ENCODE data around the gene ARMC6. TPM values are rescaled to one million over a fixed set of nuclear protein-coding genes. Genes with fewer than 3 reads are reported as not detected.

The ARMC6 gene
- total and polyA plus RNA-seq, 2 of the 13 experiments (the other 11 are each of a cell fraction or from before 2014, with no cell fraction given), result 16.2 to 36.8 TPM

DNA sequence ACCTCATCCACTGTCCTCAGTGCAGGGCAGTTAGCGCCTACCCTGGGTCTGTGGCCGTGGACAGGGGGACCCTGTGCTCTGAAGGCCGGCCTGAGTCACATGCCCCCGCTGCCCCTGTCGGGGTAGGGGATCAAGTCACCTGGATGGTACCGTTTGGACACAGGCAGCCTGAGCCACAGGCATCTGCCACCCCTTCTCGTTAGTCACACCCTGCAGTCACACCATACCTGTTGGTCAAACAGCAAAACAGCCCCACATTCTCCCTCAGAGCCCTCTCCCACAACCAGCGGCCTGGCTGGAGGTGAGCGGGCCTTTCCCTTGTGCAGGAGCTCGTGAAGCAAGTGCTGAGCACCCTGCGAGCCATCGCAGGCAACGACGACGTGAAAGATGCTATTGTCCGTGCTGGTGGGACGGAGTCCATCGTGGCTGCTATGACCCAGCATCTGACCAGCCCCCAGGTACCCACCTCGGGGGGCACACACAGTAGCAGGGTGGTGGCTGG lies 21.6 kb downstream of the ARMC6 start:
- H3K4me1 ChIP-seq (ENCODE audit: insufficient read depth, low read length), result peaks cover 26% of the 10 kb centered on the region
- no peaks in the 10 kb centered on the region for H3K27me3 ChIP-seq (ENCODE audit: control insufficient read depth in 1 of 2, insufficient read depth in 2 of 2, low read length in 2 of 2)
- POLR2A ChIA-PET, result no interaction called here
- no peak overlapping the region for H3K9ac ChIP-seq (ENCODE audit: insufficient read depth, low read depth, low read length)
- BruUV-seq (replicated peaks), result no TSS peak
- CTCF ChIA-PET (ENCODE audit: low intra/inter-chr PET ratio, low total read pairs), result interaction anchor here (1.9 to 2.7 kb wide), 3 partner anchors 58 to 84 kb away, joined by 22 to 31 read pairs (median 27); partner anchors contain the start of gene TMEM161A
- no peaks in the 10 kb centered on the region for H3K9me3 ChIP-seq (ENCODE audit: low read length)
- no peaks in the 10 kb centered on the region for H3K79me2 ChIP-seq (ENCODE audit: insufficient read depth, low read length)
- in situ Hi-C loops (cut with HindIII; ENCODE audit: extremely low pct_ligation_motif_present, low pct_unique_long_range_greater_than_20kb) (loop anchor here (5.0 kb wide), 2 partner anchors 57 to 82 kb away; partner anchors contain the start of gene TMEM161A), intact Hi-C loops (cut with micrococcal nuclease; ENCODE audit: unreplicated experiment) (no loop called here)
- peaks cover 32 to 72% of the 10 kb centered on the region in 2 experiments for H3K36me3 ChIP-seq (replicated peaks in 1 of 2; ENCODE audit: control insufficient read depth in 1 of 2, insufficient read depth in 2 of 2, low read length in 2 of 2)
- H4K20me1 ChIP-seq (ENCODE audit: insufficient read depth, low read length), result no peaks in the 10 kb centered on the region
- no peak overlapping the region for H2AFZ ChIP-seq (ENCODE audit: low read length)
- DNase-seq (ENCODE audit: low spot score), result no peak
- no peak for ATAC-seq
- no peak overlapping the region for H3K4me3 ChIP-seq (replicated peaks in 1 of 3; ENCODE audit: insufficient read depth in 1 of 3, low read depth in 2 of 3, low read length in 3 of 3)
- H3K4me2 ChIP-seq (ENCODE audit: low read depth, low read length), result no peak overlapping the region
- 91% methylated on average over 6 of the region's 19 CpGs for WGBS (ENCODE audit: low lambda C conversion rate)
- no peak for TF ChIP-seq ZIK1 (CRISPR knock-in tag; IDR thresholded peaks at IDR 0.05; ENCODE audit: borderline replicate concordance, low read depth)
- 0 out of 2 replicates have a peak, but pooled peaks have one; percentile 7 for TF ChIP-seq RBFOX2 (IDR thresholded peaks at IDR 0.05; ENCODE audit: low read depth, low read length)
- no peak for FAIRE-seq
- no peak overlapping the region for H3K27ac ChIP-seq (ENCODE audit: extremely low read length, insufficient read depth, low read length)

DNA sequence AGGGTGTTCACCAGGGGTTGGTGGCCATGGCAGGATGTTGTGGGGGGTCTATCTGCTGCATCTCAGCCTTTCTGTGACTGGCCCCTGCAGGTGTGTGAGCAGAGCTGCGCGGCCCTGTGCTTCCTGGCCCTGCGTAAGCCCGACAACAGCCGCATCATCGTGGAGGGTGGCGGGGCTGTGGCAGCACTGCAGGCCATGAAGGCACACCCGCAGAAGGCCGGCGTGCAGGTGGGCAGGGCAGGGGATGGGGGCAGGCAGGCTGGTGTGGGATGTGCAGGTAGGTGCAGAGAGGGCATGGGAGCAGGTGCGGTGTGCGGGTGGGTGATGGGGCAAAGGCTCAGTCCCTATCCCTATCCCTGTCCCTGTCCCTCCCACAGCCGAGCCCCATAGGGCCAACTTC lies 22.3 kb downstream of the ARMC6 start:
- intact Hi-C loops (cut with micrococcal nuclease; ENCODE audit: unreplicated experiment), result no loop called here
- Histone ChIP-seq H3K4me1 (ENCODE audit: insufficient read depth, low read length) (peaks cover 31% of the 10 kb centered on the region), H4K20me1 (ENCODE audit: insufficient read depth, low read length) (no peaks in the 10 kb centered on the region), H3K36me3 (replicated peaks in 1 of 2; ENCODE audit: control insufficient read depth in 1 of 2, insufficient read depth in 2 of 2, low read length in 2 of 2) (peaks cover 30 to 67% of the 10 kb centered on the region in 2 experiments), H3K27me3 (ENCODE audit: control insufficient read depth in 1 of 2, insufficient read depth in 2 of 2, low read length in 2 of 2) (no peaks in the 10 kb centered on the region), H3K9me3 (ENCODE audit: low read length) (no peaks in the 10 kb centered on the region), H3K4me2 (ENCODE audit: low read depth, low read length) (no peak overlapping the region), H3K9ac (ENCODE audit: insufficient read depth, low read depth, low read length) (no peak overlapping the region), H3K4me3 (replicated peaks in 1 of 3; ENCODE audit: insufficient read depth in 1 of 3, low read depth in 2 of 3, low read length in 3 of 3) (no peak overlapping the region), H2AFZ (ENCODE audit: low read length) (no peak overlapping the region), H3K27ac (ENCODE audit: extremely low read length, insufficient read depth, low read length) (no peak overlapping the region), H3K79me2 (ENCODE audit: insufficient read depth, low read length) (no peaks in the 10 kb centered on the region)
- 95% methylated on average over 8 of the region's 13 CpGs for WGBS (ENCODE audit: low lambda C conversion rate)
- ATAC-seq (no peak), DNase-seq (ENCODE audit: low spot score) (no peak), FAIRE-seq (no peak)
- ChIA-PET CTCF (ENCODE audit: low intra/inter-chr PET ratio, low total read pairs) (interaction anchor here (2.7 kb wide), 1 partner anchor 57 kb away, joined by 22 read pairs; no protein-coding TSS in a partner anchor), POLR2A (no interaction called here)
- BruUV-seq (replicated peaks), result no TSS peak
- in situ Hi-C loops (cut with HindIII; ENCODE audit: extremely low pct_ligation_motif_present, low pct_unique_long_range_greater_than_20kb), result loop anchor here (5.0 kb wide), 1 partner anchor 57 kb away; no protein-coding TSS in a partner anchor
- no peak for TF ChIP-seq NKX3-1 (CRISPR knock-in tag; IDR thresholded peaks at IDR 0.05)
- TF ChIP-seq, protein P1, sequence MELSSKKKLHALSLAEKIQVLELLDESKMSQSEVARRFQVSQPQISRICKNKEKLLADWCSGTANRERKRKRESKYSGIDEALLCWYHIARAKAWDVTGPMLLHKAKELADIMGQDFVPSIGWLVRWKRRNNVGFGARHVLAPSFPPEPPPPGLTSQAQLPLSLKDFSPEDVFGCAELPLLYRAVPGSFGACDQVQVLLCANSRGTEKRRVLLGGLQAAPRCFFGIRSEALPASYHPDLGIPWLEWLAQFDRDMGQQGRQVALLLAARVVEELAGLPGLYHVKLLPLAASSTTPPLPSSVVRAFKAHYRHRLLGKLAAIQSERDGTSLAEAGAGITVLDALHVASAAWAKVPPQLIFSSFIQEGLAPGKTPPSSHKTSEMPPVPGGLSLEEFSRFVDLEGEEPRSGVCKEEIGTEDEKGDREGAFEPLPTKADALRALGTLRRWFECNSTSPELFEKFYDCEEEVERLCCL (CRISPR knock-in tag; IDR thresholded peaks at IDR 0.05; ENCODE audit: borderline replicate concordance), result no peak
- TF ChIP-seq, protein P2, sequence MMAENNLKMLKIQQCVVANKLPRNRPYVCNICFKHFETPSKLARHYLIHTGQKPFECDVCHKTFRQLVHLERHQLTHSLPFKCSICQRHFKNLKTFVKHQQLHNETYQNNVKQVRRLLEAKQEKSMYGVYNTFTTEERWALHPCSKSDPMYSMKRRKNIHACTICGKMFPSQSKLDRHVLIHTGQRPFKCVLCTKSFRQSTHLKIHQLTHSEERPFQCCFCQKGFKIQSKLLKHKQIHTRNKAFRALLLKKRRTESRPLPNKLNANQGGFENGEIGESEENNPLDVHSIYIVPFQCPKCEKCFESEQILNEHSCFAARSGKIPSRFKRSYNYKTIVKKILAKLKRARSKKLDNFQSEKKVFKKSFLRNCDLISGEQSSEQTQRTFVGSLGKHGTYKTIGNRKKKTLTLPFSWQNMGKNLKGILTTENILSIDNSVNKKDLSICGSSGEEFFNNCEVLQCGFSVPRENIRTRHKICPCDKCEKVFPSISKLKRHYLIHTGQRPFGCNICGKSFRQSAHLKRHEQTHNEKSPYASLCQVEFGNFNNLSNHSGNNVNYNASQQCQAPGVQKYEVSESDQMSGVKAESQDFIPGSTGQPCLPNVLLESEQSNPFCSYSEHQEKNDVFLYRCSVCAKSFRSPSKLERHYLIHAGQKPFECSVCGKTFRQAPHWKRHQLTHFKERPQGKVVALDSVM (CRISPR knock-in tag; IDR thresholded peaks at IDR 0.05), result no peak
- TF ChIP-seq DR1 (CRISPR knock-in tag; IDR thresholded peaks at IDR 0.05), result no peak
- TF ChIP-seq, protein P3, sequence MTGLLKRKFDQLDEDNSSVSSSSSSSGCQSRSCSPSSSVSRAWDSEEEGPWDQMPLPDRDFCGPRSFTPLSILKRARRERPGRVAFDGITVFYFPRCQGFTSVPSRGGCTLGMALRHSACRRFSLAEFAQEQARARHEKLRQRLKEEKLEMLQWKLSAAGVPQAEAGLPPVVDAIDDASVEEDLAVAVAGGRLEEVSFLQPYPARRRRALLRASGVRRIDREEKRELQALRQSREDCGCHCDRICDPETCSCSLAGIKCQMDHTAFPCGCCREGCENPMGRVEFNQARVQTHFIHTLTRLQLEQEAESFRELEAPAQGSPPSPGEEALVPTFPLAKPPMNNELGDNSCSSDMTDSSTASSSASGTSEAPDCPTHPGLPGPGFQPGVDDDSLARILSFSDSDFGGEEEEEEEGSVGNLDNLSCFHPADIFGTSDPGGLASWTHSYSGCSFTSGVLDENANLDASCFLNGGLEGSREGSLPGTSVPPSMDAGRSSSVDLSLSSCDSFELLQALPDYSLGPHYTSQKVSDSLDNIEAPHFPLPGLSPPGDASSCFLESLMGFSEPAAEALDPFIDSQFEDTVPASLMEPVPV (CRISPR knock-in tag; IDR thresholded peaks at IDR 0.05), result no peak
- TF ChIP-seq RXRB (CRISPR knock-in tag; IDR thresholded peaks at IDR 0.05; ENCODE audit: borderline replicate concordance), result no peak
- TF ChIP-seq HNRNPL (IDR thresholded peaks at IDR 0.05; ENCODE audit: low read depth, low read length), result no peak
- TF ChIP-seq SALL2 (CRISPR knock-in tag; IDR thresholded peaks at IDR 0.05), result no peak
- TF ChIP-seq ZNF180 (CRISPR knock-in tag; IDR thresholded peaks at IDR 0.05; ENCODE audit: borderline replicate concordance, low read depth), result no peak

Data from HepG2 (cell line).